SK-N-MC (cell line): ENCODE measurements around the gene COPZ2.

Source experiments
- EZH2 ChIP-seq: fragments of 200-600 bp; sonication (generic); IDR thresholded peaks from one replicate; pipeline ENCODE4 v1.6.1; 2017; ENCODE audit warnings: antibody characterized with exemption
- POLR2AphosphoS5 ChIP-seq: IDR thresholded peaks from 2 replicates; pipeline ENCODE4 v1.6.1; 2012; ENCODE audit warnings: mild to moderate bottlenecking, low read depth, low read length, borderline replicate concordance

- no peak for TF ChIP-seq POLR2AphosphoS5
- TF ChIP-seq EZH2: no peak
These were observed 14.7 kb downstream of the COPZ2 start for GRCh38 chr17:48022901-48023300.
